ENCODE measurements around the gene ODAD3. TPM values are rescaled to one million over a fixed set of nuclear protein-coding genes. Genes with fewer than 3 reads are reported as not detected.

ODAD3 gene
- 0.40 TPM in 1 of 2 replicates, not detected in the other for total RNA-seq

GRCh38 chr19:11435057-11435832 is at the start of gene ODAD3, which contains the start of gene PRKCSH:
Gene ODAD3 (minus strand): TSS chr19:11435121. CDS start chr19:11435016, 105 bp downstream.
Gene PRKCSH (plus strand): TSS chr19:11435635. CDS start chr19:11436118, 483 bp downstream.
- H3K4me3 ChIP-seq (ENCODE audit: low read depth, low read length): peak within 1 kb of the TSS; percentile 64
- peak; percentile 77 for TF ChIP-seq CTCF (conservative IDR thresholded peaks at IDR 0.05; ENCODE audit: low read depth, low read length)

GRCh38 chr19:11483366-11484111 is 48.6 kb upstream of the ODAD3 start:
- DNase-seq (ENCODE audit: low read depth): no peak

More at GRCh38 chr19:11435057-11435832, at the start of gene ODAD3, which contains the start of gene PRKCSH:
- DNase-seq (ENCODE audit: low read depth): peak; percentile 96

DNA sequence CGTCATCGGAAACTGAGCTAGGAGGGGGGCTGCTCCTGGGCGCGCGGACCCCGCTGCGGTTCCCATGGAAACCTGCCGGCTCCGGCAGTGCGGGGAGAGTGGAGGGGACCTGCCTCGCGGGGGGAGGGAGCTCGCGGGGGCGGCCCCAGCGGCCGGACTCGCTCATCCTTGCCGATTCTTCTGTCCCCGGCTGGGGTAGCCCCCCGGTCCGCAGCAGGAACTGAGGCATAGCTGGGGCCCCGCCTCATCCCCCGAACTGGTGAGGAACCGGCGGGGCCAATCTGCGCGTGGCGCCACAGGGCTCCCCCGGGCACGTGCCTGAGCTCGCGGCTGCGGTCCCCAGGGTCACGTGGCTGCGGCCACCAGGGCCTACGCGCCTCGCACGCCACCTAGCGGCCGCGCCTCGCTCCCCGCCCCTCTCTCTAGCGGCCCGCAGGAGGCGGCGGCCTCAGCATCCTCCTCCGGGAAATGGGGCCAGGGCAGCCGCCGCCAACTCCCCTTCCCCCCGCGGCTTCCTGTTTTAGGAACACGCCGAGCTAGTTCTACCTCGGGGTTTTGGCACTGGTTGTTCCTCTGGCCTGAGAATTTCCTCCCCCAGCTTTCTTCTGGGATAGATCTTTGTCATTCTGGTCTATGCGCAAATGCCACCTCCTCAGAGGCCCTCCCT is 47.6 kb upstream of the ODAD3 start:
- TF ChIP-seq CTCF (conservative IDR thresholded peaks at IDR 0.05; ENCODE audit: low read depth, low read length): peak; percentile 73
- H3K4me3 ChIP-seq (ENCODE audit: low read depth, low read length): peak overlapping the region; percentile 38
- no peak for DNase-seq (ENCODE audit: low read depth)

More at GRCh38 chr19:11483366-11484111, 48.6 kb upstream of the ODAD3 start:
- no peak overlapping the region for H3K4me3 ChIP-seq (ENCODE audit: low read depth, low read length)
- TF ChIP-seq CTCF (conservative IDR thresholded peaks at IDR 0.05; ENCODE audit: low read depth, low read length): no peak

DNA sequence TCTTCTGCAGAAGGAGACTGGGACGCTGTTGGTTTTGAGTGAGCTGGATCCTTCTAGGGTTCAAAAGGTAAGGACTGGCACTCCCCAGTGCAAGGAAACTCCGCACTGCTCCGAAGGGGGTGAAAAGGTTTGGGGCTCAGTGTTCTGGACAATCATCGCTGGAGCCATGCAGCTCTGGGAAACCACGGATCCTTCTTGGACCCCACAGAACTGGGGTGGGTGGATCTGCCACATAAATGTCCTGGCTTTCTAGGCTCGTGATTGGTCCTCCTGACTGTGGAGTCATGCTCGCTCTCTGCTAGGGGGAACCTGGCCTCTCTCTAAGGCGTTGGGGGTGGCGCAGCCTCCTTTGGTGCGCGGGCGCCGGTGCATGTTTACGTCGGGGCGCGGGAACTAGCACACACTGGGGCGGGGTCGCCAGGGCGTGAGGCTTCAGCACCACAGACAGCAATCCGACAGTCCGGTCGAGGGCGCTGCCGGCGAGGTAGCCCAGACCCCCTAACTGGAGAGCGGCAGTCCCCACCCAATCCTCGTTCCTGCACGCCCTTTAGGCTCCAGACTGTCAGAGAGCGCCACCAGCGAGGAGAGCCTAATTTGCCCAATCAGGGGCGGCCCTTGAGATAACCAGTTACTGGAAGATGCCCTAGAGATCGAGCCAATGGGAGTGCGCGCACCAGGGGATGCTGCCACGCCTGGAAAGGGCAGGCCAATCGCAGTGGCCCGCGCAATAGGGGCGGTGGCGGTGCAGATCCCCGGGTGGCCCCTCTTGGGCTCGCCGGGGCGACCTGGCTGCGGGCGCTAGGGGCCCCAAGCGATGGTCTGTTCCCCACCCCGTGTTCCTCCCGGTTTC is 46.8 kb upstream of the ODAD3 start:
- TF ChIP-seq CTCF (conservative IDR thresholded peaks at IDR 0.05; ENCODE audit: low read depth, low read length): no peak
- H3K4me3 ChIP-seq (ENCODE audit: low read depth, low read length): peak overlapping the region; percentile 38
- DNase-seq (ENCODE audit: low read depth): no peak

DNA sequence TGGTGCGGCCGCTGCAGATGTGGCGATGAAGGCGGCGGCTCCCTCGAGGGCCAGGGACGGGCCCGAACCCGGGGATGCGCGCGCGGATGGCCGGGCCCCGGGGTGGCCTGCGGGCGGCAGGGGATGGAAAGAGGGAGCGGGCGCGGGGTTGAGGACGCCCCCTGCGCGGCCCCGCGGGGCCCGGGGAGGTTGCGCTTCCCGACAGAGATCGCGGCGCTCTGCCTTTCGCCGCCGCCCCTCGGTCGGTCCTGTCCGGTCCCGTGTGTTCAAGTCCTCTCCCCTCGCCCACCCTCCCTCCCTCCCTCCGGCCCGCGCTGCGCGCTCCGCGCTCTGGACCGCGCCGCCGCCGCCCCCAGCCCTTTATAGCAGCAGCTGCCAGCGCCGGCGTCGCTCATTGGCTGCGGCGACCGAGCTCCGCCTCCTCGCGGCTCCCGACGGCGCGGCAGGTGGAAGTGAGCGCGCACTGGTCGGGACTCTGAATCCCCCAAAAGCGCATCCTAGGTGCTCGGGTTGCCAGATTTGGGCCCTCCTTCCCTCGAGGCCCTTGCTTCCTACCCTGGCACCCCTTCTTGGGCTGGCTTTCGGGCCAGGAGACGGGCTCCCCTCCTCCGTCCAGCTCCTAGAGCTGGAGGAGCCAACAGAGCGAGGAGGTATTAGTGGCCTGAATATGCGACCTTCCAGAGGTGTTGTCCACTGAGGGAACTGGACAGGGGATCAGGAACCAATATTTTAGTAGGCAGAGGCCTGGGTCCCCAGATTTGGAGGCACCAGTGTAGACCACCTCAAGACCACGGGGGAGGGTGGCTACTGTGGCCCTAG is 46.0 kb upstream of the ODAD3 start, which contains the start of gene ELAVL3:
Gene ELAVL3 (minus strand): TSS at position 332 of the 819 bp plus-strand sequence. CDS start 438 bp downstream, outside the sequence.
- DNase-seq (ENCODE audit: low read depth): no peak
- H3K4me3 ChIP-seq (ENCODE audit: low read depth, low read length): no peak within 1 kb of the TSS

More for the DNA sequence above, 46.0 kb upstream of the ODAD3 start, which contains the start of gene ELAVL3:
- no peak for TF ChIP-seq CTCF (conservative IDR thresholded peaks at IDR 0.05; ENCODE audit: low read depth, low read length)
